Transverse colon (tissue), 3 donors: ENCODE data around the gene VPS33A.

Experiments used
- POLR2A ChIP-seq: fragments of 450-650 bp; IDR thresholded peaks from one replicate; pipeline ENCODE4 v1.6.1; 2016; ENCODE audit warnings: antibody characterized with exemption, mild to moderate bottlenecking, moderate library complexity
- TF ChIP-seq, protein P1 (sequence below), 5 experiments: fragments of 200-600 bp in 3 of 5; fragments of 450-650 bp in 2 of 5; sonication (generic) in 3 of 5; IDR thresholded peaks; 1 replicate in 2 of 5; 2 replicates in 3 of 5; pipeline ENCODE4 v1.5.1; 2016 to 2017; ENCODE audit warnings: antibody characterized with exemption in 5 of 5, inconsistent platforms in 3 of 5, mild to moderate bottlenecking in 2 of 5, moderate library complexity in 1 of 5

DNA sequence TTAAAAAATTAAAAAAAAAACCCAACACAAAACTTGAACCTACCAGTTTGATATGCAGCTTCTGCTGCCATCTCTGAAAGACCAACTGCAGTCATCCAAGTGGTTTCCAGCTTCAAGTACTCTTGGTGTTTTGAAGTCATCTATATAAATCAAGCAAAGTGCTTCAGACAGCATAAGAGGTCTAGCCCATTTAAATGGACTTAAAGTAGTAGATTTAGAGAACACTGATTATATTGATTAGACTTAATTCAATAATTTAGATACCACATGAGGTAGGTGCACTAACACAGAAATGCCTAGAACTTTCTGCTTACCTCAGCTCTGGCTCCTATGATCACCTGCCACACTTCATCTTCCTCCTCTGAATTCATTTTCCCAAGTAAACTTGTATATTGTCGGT lies 49.8 kb downstream of the VPS33A start:
- TF ChIP-seq, protein P1, sequence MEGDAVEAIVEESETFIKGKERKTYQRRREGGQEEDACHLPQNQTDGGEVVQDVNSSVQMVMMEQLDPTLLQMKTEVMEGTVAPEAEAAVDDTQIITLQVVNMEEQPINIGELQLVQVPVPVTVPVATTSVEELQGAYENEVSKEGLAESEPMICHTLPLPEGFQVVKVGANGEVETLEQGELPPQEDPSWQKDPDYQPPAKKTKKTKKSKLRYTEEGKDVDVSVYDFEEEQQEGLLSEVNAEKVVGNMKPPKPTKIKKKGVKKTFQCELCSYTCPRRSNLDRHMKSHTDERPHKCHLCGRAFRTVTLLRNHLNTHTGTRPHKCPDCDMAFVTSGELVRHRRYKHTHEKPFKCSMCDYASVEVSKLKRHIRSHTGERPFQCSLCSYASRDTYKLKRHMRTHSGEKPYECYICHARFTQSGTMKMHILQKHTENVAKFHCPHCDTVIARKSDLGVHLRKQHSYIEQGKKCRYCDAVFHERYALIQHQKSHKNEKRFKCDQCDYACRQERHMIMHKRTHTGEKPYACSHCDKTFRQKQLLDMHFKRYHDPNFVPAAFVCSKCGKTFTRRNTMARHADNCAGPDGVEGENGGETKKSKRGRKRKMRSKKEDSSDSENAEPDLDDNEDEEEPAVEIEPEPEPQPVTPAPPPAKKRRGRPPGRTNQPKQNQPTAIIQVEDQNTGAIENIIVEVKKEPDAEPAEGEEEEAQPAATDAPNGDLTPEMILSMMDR (IDR thresholded peaks at IDR 0.05) = no peak
- no peak for TF ChIP-seq POLR2A
